HG03095 (cell line): ENCODE measurements around the gene PPFIA4.

Source experiments
- ATAC-seq: cut with Tn5 transposase; IDR thresholded peaks from one replicate; pipeline ENCODE4 v1.9.1; 2021; ENCODE audit warnings: moderate library complexity; ENCODE audit not compliant: unreplicated experiment

PPFIA4 gene

DNA sequence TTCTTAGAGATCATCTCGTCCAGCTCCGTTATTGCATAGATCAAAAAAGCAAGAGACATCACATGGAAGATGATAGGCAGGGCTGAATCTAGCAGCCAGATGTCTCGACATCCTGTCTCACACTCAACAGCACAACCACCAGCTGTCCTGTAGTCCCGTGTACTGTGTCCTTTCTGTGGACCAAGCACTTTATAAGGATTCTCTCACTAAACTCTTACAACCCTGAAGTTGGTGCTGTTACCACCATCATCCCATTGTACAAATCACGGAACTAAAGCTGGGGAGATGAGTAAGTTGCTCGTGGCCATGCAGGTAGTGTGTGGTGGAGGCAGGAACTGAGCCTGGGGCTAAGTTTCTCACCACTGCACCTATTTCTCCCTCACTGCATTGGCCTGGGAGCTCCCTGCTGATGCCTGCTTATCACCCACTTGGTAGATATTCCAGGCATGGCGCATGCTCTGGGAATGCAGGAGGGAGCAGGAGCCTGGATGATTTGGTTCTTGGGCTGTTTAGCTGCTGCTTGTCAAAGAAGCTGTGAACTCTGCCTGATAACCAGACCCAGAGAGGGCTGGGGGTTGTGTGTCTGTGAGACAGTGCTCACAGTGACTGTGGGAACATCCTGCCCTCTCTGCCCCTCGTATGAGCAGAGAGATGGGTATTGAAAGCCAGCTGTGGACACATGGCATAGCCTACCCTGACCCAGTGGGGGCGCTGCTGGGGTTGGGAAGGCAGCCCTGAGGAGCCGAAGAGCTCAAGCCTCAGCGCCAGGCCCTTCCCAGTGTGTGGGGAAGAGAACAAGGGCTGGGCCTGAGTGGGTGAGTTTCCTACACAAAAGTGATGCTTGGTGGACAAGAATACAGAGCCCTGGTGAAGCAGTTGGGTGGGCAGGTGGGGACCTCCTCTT, 13.6 kb downstream of the PPFIA4 start:
- no peak for ATAC-seq

DNA sequence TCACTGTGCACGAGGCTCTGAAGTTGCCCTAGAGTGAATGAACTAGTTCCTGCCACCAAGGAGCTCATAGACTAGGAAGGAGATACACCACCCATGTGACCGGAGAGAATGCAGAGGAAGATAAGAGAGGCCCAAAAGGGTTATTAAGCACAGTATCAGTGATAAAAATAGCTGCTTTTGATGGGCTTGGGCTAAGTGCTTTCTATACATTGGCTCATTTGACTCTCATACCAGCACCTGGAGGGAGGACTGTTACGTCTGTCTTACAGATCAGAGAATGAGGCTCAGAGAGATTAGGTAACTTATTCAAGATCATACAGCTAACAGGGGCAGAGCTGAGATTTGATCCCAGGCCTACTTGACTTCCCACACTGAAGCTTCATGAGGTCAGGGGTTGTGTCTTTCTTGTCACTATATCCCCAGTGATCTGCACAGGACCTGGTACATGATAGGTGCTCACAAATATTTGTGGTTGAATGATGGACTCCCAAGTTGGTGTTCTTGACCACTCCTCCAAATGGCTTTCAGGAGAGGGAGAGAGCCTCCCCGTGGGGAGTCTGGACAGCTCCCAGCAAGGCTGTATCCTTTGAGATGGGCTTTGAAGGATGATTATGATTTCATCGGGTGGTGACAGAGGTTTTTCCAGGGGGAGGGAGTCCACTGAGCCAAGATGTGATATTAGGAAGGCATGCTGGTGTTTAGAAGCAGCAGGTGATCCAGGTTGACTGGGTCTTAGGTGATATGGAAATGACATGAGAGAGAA, 14.4 kb downstream of the PPFIA4 start:
- ATAC-seq = no peak

DNA sequence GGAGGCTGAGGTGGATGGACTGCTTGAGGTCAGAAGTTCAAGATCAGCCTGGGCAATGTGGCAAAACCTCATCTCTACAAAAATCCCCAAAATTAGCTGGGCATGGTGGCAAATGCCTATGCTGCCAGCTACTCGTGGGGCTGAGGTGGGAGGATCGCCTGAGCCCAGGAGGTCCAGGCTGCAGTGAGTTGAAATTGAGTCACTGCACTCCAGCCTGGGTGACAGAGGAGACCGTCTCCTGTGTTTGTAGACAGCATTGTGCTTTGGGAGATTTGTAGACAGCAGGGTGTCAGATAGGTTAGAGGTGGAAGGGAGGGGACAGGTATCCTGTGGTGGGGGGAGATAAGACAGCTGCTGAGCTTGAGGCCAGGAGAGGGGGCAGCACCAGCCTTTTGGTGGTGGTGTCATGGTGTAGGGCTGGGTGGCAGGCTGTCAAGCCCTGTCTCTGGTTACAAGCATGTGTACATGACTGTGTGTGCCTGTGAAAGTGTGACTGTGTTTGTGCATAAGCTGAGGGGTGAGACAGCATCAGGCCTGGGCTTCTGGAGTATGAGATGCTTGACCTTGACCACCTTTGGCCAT, 15.2 kb downstream of the PPFIA4 start:
- ATAC-seq = no peak

DNA sequence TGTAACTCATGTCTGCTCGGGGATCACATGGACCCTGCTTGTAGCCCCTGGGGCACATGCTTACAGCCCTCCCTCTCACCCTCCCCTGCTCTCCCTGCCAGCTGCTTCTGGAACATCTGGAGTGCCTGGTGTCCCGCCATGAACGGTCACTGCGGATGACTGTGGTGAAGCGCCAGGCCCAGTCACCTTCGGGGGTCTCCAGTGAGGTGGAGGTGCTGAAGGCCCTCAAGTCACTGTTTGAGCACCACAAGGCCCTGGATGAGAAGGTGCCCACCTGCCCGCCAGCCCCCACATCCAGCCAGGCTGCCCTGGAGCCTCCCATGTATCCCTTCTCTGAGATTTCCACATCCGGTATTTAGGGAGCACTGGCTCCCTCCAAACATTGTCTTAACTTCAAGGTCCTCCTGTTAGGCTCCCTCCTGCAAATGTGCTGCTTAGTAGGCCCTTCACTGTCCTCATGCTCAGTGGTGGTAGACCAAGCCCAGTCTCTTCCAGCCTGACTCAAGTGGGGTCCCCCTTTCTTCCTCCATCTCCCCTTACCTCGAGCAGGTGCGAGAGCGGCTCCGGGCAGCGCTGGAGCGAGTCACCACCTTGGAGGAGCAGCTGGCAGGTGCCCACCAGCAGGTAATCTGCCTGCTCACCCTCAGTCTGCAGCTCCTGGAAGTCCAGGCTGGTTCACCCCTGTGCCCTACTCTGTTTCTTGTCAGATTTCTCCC, 17.7 kb downstream of the PPFIA4 start:
- no peak for ATAC-seq

DNA sequence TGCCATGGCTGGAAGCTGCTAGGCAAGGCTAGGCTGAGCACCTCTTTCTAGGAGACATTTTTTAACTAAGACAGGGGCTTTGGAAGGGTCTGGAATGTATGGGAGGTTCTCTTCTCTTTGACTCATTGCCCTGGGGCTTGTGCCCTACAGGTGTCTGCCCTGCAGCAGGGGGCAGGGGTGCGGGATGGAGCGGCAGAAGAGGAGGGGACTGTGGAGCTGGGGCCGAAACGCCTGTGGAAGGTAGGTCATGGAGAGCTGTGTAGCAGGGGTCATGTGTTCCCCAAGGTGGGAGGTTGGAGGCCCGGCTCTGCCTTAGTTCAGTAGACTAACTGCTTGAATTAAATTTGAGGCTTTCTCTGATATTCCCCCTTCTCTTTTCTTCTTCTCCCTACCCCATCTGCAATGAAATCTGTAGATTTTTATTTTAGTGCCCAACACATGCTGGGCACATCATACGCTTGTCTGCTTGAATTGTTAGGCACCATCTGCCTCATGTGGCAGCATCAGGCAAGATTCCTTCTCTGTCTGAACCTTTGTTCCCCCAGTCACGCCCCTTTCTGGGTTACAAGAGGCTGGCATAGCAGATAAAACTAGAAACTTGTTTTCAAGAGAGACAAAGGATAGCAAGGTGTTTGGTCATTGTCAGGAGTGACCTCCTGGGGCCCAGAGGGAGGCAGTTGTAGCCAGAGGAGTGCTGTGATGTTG, 18.4 kb downstream of the PPFIA4 start:
- no peak for ATAC-seq

DNA sequence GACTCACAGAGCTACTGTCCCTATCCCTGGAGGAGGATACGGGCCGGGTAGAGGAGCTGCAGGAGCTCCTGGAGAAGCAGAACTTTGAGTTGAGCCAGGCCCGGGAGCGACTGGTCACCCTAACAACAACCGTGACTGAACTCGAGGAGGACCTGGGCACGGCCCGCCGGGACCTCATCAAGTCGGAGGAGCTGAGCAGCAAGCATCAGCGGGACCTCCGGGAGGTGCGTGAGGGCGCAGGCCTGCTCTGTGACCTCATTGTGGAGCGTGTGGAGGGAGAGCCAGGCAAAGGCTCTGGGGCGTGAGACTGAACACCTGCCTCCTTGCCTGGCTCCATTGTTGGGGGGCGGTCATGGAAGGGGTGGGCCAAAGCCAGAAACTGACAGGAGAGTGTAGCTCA, 19.0 kb downstream of the PPFIA4 start:
- no peak for ATAC-seq

DNA sequence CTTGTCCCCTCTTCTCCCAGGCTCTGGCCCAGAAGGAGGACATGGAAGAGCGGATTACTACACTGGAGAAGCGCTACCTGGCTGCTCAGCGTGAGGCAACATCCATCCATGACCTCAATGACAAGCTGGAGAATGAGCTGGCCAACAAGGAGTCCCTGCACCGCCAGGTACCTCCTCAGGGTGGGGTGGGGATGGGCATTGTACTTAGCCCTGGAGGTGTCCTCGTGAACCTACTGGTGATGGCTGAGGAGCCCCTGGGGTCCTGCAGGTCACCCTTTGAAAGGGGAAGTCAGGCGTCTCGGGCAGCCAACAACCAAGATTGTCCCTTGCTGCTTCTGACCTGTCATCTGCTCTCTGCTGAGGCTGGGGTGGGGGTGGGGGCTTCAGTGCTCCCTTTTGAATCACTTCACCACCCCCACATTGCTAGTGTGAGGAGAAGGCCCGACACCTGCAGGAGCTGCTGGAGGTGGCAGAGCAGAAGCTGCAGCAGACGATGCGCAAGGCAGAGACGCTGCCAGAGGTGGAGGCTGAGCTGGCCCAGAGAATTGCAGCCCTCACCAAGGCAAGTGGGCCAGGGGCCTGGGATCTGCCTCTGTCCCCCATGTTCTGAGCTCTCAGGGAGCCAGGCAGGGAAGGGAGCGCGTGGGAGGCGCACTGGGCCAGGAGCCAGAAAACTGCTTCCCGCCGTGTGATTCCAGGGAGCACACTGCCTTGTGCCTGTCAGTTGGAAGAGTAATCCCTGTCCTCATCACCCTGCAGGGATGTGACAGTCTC, 19.7 kb downstream of the PPFIA4 start:
- no peak for ATAC-seq

DNA sequence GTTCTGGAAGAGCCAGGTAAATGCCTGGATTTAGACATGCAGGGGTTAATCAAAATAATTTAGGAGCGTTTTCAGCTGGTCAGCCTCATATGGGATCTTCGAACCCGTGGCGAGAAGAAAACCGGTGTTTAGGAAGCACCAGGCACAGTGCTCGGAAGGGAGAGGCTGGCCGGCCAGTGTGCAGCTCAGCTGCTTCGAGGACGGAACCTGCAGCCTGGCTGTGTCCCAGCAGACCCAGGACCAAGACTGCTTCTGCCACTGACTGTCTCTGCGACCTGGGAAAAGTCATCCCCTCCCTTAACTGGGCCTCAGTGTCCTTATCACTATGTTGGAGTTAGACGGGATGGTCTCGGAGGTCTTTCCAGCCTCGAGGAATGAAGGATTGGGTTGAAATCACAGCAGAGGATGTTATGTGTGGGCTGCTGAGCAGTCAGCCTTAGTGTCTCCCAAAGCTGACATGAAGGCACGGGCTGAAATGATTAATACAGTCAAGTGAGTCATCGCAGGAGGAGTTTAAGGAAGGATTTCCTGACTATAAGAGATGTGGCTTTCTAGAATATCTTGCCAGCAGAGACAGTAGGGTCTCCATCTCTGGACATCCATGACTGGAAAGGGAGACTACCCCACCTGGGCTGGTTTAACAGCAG, 20.8 kb downstream of the PPFIA4 start:
- ATAC-seq = no peak

DNA sequence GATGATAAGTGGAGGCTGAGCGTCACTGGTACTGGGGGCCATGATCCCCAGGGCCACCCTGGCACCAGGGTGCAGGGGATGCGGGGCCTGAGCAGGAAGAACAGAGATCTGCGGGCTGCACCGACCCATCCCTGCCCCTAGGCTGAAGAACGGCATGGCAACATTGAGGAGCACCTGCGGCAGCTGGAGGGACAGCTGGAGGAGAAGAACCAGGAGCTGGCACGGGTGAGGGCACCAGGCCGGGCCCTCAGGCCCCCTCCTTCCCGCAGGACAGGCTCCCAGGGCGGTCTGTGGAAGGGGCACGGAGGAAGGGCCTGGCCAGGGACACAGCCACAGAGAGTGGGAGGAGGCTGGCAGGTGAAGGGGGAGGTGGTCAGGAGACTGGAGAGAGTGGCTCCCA, 21.8 kb downstream of the PPFIA4 start:
- no peak for ATAC-seq

DNA sequence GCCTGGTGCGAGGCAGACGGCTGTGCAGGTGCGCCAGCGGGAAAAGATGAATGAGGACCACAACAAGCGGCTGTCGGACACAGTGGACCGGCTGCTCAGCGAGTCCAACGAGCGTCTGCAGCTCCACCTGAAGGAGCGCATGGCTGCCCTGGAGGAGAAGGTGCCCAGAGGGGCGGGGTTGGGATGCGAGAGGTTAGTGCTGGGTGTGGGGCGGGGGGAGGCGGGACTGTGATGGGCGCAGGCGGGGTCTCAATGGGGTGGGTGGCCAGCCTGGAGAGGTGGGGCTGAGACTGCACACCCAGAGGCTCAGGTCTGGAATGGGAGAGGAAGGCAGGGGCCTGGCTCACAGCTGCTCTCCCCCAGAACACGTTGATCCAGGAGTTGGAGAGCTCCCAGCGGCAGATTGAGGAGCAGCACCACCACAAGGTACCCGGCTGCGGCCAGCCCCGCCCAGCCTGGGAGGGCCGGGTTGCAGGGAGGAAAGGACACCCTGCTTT, 22.3 kb downstream of the PPFIA4 start:
- ATAC-seq = no peak

DNA sequence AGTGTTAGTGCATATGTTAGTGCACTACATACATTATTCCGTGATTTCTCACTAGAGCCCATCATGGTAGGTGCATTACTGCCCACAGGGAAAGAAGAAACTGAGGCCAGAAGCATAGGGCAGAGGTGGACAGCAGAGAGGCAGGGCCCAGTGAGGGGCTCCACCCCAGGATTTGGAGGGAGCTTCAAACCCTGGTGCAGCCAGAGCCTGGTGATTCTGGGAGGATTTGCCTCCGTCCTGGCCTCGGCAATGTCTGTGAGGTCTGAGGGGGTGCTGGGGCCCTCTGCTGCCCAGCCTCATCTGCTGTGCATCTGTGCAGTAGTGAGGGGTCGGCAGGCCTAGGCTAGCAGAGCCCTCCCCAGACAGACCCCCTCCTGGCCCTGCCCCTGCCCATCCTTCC, 22.8 kb downstream of the PPFIA4 start:
- no peak for ATAC-seq

DNA sequence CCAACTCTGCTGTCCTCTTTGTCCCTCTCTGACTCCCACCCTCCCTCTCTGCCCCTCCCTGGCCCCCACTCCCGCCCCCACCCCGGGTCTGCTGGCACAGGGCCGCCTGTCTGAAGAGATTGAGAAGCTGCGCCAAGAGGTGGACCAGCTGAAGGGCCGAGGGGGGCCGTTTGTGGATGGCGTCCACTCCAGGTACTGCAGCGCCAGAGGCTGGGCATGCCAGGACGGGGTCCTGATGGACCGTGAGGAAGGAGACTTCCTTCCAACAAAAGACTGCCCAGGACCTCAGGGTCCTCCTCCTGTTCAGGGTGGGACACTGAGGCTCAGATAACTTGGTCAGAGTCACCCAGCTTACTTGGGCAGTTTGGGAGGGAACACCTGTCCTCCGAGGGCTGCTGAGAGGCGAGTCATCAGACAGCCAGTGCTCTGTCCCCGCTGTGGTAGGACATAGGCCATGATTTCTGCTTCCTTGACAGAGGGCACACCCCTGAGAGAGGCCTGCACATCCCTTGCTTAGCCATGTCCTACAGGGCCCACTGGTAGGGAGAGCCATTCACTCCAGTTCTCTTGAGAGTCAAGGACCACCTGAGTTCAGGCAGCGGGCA, 23.4 kb downstream of the PPFIA4 start:
- ATAC-seq = no peak

DNA sequence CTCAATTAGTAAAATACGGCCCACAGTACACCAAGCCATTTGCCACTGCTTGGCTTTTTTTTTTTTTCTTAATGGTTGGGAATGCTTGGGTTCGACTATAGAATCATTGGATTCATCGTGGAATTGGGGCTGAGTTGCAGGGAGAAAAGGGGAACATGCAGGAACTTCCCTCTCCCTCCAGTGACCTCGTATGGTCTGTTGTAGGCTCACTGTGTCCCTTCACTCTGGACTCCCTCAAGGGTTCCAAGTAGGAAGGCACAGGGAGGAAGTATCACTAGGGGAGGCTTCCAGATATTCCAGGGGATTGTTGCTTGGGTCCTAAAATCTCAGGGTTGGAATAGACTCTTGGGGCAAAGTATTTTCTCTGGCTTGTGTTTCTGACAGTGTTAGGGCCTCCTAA, 24.5 kb downstream of the PPFIA4 start:
- ATAC-seq = no peak

DNA sequence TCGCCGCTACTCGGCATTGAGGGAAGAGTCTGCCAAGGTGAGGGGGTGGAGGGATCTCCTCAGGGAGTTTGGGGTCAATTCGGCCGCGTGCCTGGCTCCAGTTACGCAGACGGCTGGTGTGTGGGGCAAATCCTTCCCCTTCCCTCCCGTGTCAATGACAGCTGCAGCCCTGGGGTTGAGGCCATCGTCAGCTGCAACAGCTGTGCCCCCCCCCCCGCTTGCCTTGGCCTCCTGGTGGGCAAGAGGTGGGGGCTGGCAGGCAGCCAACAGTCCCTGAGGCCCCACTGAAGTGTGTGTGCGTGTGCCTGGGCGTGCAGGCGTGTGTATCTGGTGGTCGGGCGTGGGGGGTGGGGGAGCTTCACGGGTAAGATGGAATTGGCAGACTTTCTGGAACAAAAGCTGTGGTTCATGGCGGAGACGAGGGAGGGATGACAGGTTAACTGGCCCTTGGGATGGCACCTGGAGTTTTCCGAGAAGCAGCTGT, 25.6 kb downstream of the PPFIA4 start:
- ATAC-seq = no peak

DNA sequence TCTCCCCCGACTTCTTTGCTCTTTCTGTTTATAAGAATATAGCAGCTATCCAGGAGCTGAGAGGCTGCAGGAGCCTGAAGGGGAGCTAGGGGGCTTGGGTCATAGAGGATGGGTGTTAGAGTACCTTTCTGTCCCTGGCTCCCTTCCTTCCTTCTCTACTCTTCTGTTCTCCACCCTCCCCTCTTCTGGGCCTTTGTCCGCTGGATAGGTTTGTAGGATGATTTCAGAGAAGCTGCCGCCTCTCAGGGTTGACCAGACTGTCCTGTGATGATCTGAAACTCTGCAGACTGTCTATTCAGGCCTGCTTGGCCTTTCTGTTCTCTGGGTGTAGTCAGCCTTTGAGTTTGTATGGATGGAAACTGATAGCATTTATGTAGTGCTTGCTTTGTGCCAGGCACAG, 26.3 kb downstream of the PPFIA4 start:
- ATAC-seq = no peak

DNA sequence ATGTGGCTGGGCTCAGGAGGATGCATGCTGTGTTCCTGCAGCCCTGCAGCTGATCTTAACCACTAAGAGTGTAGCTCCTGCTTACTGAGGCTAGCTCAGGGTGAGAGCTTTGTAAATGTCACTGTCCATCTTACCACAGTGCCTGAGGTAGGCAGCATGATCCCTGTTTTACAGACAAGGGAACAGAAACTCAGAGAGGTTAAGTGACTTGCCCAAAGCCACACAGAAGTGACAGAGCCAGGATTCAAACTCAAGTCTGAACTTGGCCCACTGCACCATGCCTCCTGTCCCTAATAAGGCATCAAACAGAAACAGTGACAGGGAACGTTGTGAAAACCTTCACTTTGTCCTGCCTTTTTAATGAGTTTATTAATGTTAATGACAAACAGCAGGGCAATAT, 27.9 kb downstream of the PPFIA4 start:
- ATAC-seq = no peak

DNA sequence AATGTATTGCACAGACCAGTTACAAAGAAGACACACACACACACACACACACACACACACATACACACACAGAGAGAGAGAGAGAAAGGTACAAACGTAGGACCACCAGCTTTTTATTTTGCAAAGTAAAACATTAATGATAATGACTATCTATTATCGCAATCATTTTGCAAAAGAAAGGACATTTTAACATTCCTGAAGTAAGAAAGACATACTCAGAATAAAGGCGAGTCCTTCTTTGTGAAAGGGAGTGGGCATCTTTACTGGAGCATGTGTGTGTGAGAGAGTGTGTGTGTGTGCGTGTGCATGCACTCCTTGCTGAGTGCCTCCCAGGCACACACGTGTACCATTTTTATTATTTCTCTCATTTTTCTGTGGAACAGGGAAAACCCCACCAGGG, 28.4 kb downstream of the PPFIA4 start:
- no peak for ATAC-seq

DNA sequence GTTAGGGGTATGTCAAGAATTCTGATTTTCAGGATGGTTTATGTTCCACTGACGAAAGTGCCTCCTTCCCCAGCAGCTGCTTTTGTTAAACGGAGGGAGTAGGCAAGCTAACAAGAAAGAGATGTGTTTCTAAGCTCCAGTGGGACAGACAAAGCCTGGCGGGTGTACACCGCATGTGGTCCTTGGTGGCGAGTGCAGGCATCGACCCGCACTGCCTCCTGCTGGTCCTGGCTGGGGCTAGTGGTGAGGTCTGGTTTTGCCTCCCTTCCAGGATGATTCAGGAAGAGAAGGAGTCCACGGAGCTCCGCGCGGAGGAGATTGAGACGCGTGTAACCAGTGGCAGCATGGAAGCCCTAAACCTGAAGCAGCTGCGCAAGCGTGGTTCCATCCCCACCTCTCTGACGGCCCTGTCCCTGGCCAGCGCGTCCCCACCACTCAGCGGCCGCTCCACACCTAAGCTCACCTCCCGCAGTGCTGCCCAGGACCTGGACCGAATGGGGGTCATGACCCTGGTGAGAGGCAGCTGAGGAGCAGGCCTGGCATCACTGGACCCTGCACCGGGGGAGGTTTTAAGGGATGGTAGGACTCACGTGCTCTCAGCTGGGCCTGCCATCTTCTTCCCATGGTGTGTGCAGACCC, 29.0 kb downstream of the PPFIA4 start:
- no peak for ATAC-seq
